K562 (cell line): Measurements from ENCODE around the gene TMEM132D. TPM values are rescaled to one million over a fixed set of nuclear protein-coding genes. Genes with fewer than 3 reads are reported as not detected.

ENCODE experiments used
- ATAC-seq: fragments of 200-7000 bp; cut with Tn5 transposase; 3 replicates; pipeline ENCODE4 v1.9.1; 2020; ENCODE audit warnings: moderate library complexity
- BruUV-seq: library from RNA; stranded (reverse); fragments of 400-500 nt; replicated peaks from 2 replicates; lab custom pipeline; 2021; lab: Mats Ljungman, UMichigan
- CTCF ChIA-PET: fragments of 300-600 bp; formaldehyde crosslinking; extraction: SDS; loops from one replicate; lab custom pipeline; 2021; ENCODE audit warnings: low intra/inter-chr PET ratio; lab: Yijun Ruan, JAX
- POLR2A ChIA-PET: fragments of 300-600, 350-650 bp; sonication (Branson Sonifier 250); formaldehyde crosslinking; extraction: SDS; loops from one replicate; lab custom pipeline; 2021; ENCODE audit warnings: antibody characterized with exemption, inconsistent platforms; lab: Yijun Ruan, JAX
- DNase-seq, 4 experiments: peaks; one replicate each; pipeline versions ENCODE4 v3.0.0 to v3.0.0-alpha.2; 2011 to 2018; ENCODE audit warnings: low spot score in 3 of 4, mixed read lengths in 3 of 4; ENCODE audit errors: extremely low read depth in 1 of 4
- FAIRE-seq: peaks from 2 replicates; lab custom pipeline; 2011; peaks lifted over from hg19 to GRCh38; lab: Jason Lieb, UNC
- H2AFZ ChIP-seq: 2 replicates; pipeline ENCODE4 v1.6.0; 2011; ENCODE audit warnings: low read depth, low read length, control low read depth, inconsistent platforms
- H3K27ac ChIP-seq: fragments of 200-600 bp; 3 replicates; pipeline ENCODE4 v1.8.0; 2011; ENCODE audit warnings: low read depth, mild to moderate bottlenecking, control low read depth, inconsistent platforms, low read length, moderate library complexity, mixed read lengths; ENCODE audit errors: extremely low read depth
- H3K27me3 ChIP-seq, 2 experiments: fragments of 300-600 bp in 1 of 2; 2 replicates in 1 of 2; 3 replicates in 1 of 2; pipeline versions ENCODE4 v1.6.0 to v1.8.0; 2011; ENCODE audit warnings: inconsistent platforms in 2 of 2, low read length in 2 of 2, mild to moderate bottlenecking in 1 of 2, mixed read lengths in 1 of 2, moderate library complexity in 1 of 2; ENCODE audit not compliant: control insufficient read depth in 2 of 2, insufficient read depth in 2 of 2
- H3K36me3 ChIP-seq: fragments of 300-600 bp; 3 replicates; pipeline ENCODE4 v1.8.0; 2011; ENCODE audit warnings: mild to moderate bottlenecking, low read length, inconsistent platforms; ENCODE audit not compliant: control insufficient read depth, insufficient read depth
- H3K4me1 ChIP-seq, 2 experiments: fragments of 200-600 bp in 1 of 2; replicated peaks in 1 of 2; 2 replicates in 1 of 2; 3 replicates in 1 of 2; pipeline versions ENCODE4 v1.5.1 to v1.8.0; 2011; ENCODE audit warnings: inconsistent platforms in 2 of 2, low read length in 2 of 2, mild to moderate bottlenecking in 1 of 2, mixed read lengths in 1 of 2, moderate library complexity in 1 of 2; ENCODE audit not compliant: control insufficient read depth in 2 of 2, insufficient read depth in 2 of 2
- H3K4me2 ChIP-seq: 2 replicates; pipeline ENCODE4 v1.6.1; 2011; ENCODE audit warnings: low read length, control low read depth, inconsistent platforms, mixed read lengths; ENCODE audit not compliant: insufficient read depth
- H3K4me3 ChIP-seq: fragments of 200-600 bp; sonication (generic), shearing (Covaris generic); 2 replicates; pipeline ENCODE4 v1.5.1; 2016; ENCODE audit warnings: control low read depth, inconsistent platforms
- H3K79me2 ChIP-seq: fragments of 200-600 bp; 3 replicates; pipeline ENCODE4 v1.8.0; 2011; ENCODE audit warnings: low read length, inconsistent platforms; ENCODE audit not compliant: control insufficient read depth, insufficient read depth
- H3K9ac ChIP-seq, 2 experiments: 2 replicates each; pipeline versions ENCODE4 v1.6.0 to v1.6.1; 2011; ENCODE audit warnings: low read depth in 2 of 2, low read length in 2 of 2, control low read depth in 1 of 2, inconsistent platforms in 1 of 2, mild to moderate bottlenecking in 1 of 2, mixed read lengths in 1 of 2; ENCODE audit not compliant: insufficient read depth in 1 of 2
- H3K9me1 ChIP-seq: one replicate; pipeline ENCODE4 v1.6.0; 2011; ENCODE audit warnings: inconsistent platforms, mild to moderate bottlenecking, low read length, moderate library complexity; ENCODE audit not compliant: control insufficient read depth, insufficient read depth
- H3K9me3 ChIP-seq: replicated peaks from 2 replicates; pipeline ENCODE4 v1.5.1; 2011; ENCODE audit warnings: low read depth, low read length, inconsistent platforms; ENCODE audit not compliant: control insufficient read depth, insufficient read depth
- H4K20me1 ChIP-seq: replicated peaks from 2 replicates; pipeline ENCODE4 v1.6.1; 2011; ENCODE audit warnings: low read length, inconsistent platforms, mixed read lengths; ENCODE audit not compliant: control insufficient read depth, insufficient read depth
- STAG1 ChIP-seq: sonication (generic); formaldehyde crosslinking; IDR thresholded peaks from 2 replicates; pipeline ENCODE4 v1.5.0; 2020; ENCODE audit warnings: missing genetic modification reagents, borderline replicate concordance
- TFAM ChIP-seq: fragments of 250-450 bp; sonication (Bioruptor Pico); conservative IDR thresholded peaks from 2 replicates; pipeline ENCODE4 v1.5.0; 2021; ENCODE audit warnings: mild to moderate bottlenecking, moderate library complexity
- TRIM28 ChIP-seq: fragments of 450-650 bp; IDR thresholded peaks from 2 replicates; pipeline ENCODE4 v1.6.1; 2017
- WGBS: fragments of 100-300 bp; shearing (Covaris generic); methylation state at CpG from one replicate; pipeline ENCODE4 v1.1.6; 2016; ENCODE audit warnings: low coverage, mixed read lengths; ENCODE audit not compliant: insufficient coverage; ENCODE audit errors: missing lambda C conversion rate; 5-methylcytosine and 5-hydroxymethylcytosine counted together
- in situ Hi-C: fragments of 300-500 bp; cut with MboI; formaldehyde crosslinking; loops from 4 replicates; pipeline ENCODE4 v1.15.0; 2018; ENCODE audit warnings: inconsistent platforms, mixed read lengths
- intact Hi-C: fragments of 100-400 bp; cut with micrococcal nuclease; formaldehyde crosslinking; loops from 2 replicates; pipeline ENCODE4 v1.14.2; 2022
- polyA plus RNA-seq, 8 experiments: library from polyadenylated mRNA; depleted of rRNA in 4 of 8; stranded (reverse) in 5 of 8; unstranded in 3 of 8; fragments of >200 nt; fragmentation: Nextera tagmentation in 2 of 8; fragmentation: Illumina TruSeq in 1 of 8; extraction: Ambion mirVana in 2 of 8; extraction: Trizol in 1 of 8; gene quantifications; 2 replicates each; pipeline versions ENCODE4 v1.2.1 to v1.2.3, GENCODE V29; 2011 to 2014; ENCODE audit warnings: inconsistent platforms in 1 of 8, missing spikeins in 1 of 8
- total RNA-seq, 7 experiments: library from RNA; depleted of rRNA in 6 of 7; stranded (reverse); fragments of >200 nt in 6 of 7; fragmentation: Illumina TruSeq in 2 of 7; extraction: Trizol in 2 of 7; gene quantifications; 2 replicates each; pipeline versions ENCODE4 v1.2.1 to v1.2.3, GENCODE V29; 2011 to 2021; ENCODE audit warnings: low replicate concordance in 1 of 7
- TF ChIP-seq, protein P1 (sequence below): sonication (generic); formaldehyde crosslinking; IDR thresholded peaks from 2 replicates; pipeline ENCODE4 v1.8.0; 2022; ENCODE audit warnings: mild to moderate bottlenecking, missing genetic modification reagents

TMEM132D gene
- total and polyA plus RNA-seq, 9 of the 15 experiments (the other 6 are each of a cell fraction or from before 2014, with no cell fraction given), result not detected

DNA sequence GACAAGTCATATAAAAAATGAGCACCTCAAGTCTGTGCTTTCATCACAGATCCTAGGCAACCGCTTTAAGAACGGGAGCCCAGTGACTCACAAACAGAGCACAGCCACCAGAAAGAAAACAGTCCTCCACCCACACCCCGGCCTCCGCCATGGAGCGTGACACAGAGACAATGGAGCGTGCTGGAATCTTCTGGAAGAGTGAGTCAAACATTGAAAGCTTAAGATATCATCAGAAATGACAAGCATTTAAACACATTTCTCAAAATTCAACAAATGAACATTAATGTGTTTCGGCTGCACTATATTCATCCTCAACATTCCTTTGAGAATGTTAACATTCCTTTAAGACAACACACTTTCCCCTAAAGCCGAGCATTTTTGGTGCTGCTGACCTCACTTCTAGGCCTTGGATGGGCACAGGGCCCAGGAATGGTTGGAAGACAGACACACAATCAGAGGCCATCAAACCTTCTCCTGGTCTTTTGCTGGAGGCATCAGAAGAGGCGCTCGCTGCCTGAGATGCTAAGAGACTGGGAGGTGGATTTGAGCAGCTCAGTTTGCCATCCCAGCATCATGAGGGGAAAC is 23.6 kb upstream of the TMEM132D start:
- H4K20me1 ChIP-seq, result no peaks in the 10 kb centered on the region
- H3K9ac ChIP-seq, result no peak overlapping the region
- no peak overlapping the region for H3K4me2 ChIP-seq
- DNase-seq (no peak), ATAC-seq (no peak), FAIRE-seq (no peak)
- CTCF ChIA-PET, result interaction anchor here (0.7 kb wide), 1 partner anchor 630 kb away, joined by 3 read pairs; no protein-coding TSS in a partner anchor
- no peaks in the 10 kb centered on the region for H3K4me1 ChIP-seq
- H3K9me3 ChIP-seq, result no peaks in the 10 kb centered on the region
- H3K9me1 ChIP-seq, result no peaks in the 10 kb centered on the region
- H3K27ac ChIP-seq, result no peak overlapping the region
- H3K27me3 ChIP-seq, result no peaks in the 10 kb centered on the region
- no peaks in the 10 kb centered on the region for H3K79me2 ChIP-seq
- WGBS, result under 1% methylated on average over 10 of the region's 10 CpGs
- intact Hi-C loops, result no loop called here
- H3K4me3 ChIP-seq, result no peak overlapping the region
- TF ChIP-seq TFAM (no peak), STAG1 (CRISPR knock-in tag) (no peak), TRIM28 (no peak)
- TF ChIP-seq, protein P1, sequence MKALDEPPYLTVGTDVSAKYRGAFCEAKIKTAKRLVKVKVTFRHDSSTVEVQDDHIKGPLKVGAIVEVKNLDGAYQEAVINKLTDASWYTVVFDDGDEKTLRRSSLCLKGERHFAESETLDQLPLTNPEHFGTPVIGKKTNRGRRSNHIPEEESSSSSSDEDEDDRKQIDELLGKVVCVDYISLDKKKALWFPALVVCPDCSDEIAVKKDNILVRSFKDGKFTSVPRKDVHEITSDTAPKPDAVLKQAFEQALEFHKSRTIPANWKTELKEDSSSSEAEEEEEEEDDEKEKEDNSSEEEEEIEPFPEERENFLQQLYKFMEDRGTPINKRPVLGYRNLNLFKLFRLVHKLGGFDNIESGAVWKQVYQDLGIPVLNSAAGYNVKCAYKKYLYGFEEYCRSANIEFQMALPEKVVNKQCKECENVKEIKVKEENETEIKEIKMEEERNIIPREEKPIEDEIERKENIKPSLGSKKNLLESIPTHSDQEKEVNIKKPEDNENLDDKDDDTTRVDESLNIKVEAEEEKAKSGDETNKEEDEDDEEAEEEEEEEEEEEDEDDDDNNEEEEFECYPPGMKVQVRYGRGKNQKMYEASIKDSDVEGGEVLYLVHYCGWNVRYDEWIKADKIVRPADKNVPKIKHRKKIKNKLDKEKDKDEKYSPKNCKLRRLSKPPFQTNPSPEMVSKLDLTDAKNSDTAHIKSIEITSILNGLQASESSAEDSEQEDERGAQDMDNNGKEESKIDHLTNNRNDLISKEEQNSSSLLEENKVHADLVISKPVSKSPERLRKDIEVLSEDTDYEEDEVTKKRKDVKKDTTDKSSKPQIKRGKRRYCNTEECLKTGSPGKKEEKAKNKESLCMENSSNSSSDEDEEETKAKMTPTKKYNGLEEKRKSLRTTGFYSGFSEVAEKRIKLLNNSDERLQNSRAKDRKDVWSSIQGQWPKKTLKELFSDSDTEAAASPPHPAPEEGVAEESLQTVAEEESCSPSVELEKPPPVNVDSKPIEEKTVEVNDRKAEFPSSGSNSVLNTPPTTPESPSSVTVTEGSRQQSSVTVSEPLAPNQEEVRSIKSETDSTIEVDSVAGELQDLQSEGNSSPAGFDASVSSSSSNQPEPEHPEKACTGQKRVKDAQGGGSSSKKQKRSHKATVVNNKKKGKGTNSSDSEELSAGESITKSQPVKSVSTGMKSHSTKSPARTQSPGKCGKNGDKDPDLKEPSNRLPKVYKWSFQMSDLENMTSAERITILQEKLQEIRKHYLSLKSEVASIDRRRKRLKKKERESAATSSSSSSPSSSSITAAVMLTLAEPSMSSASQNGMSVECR, result no peak
- H3K36me3 ChIP-seq, result no peaks in the 10 kb centered on the region
- POLR2A ChIA-PET, result no interaction called here
- in situ Hi-C loops, result no loop called here
- BruUV-seq, result no TSS peak
- H2AFZ ChIP-seq, result no peak overlapping the region
